Mesenchymal stem cell (in vitro differentiated cells and primary cell): ENCODE data around the gene TMEM45B.
"Not testable (repeated sequence)": the region's sequence is repeated elsewhere in the genome, so short reads cannot be mapped to it uniquely, and the experiment has no call there.

Experiments
- DNase-seq: peaks from one replicate; pipeline ENCODE4 v3.0.0-alpha.2; 2013
- H2AFZ ChIP-seq: one replicate; pipeline ENCODE4 v1.6.1; 2013; ENCODE audit warnings: low read depth, mild to moderate bottlenecking, control low read depth, inconsistent platforms, low read length, moderate library complexity
- H2AK5ac ChIP-seq: 2 replicates; pipeline ENCODE4 v1.6.1; 2013; ENCODE audit warnings: low read length, moderate library complexity, mild to moderate bottlenecking, inconsistent platforms; ENCODE audit not compliant: severe bottlenecking
- H2BK120ac ChIP-seq: one replicate; pipeline ENCODE4 v1.6.1; 2013; ENCODE audit warnings: low read depth, mild to moderate bottlenecking, inconsistent platforms, low read length, moderate library complexity
- H2BK12ac ChIP-seq, 2 experiments: one replicate each; pipeline ENCODE4 v1.6.1; 2013; ENCODE audit warnings: inconsistent platforms in 2 of 2, low read length in 2 of 2, mild to moderate bottlenecking in 2 of 2, moderate library complexity in 2 of 2, control low read depth in 1 of 2
- H2BK15ac ChIP-seq: one replicate; pipeline ENCODE4 v1.6.1; 2013; ENCODE audit warnings: mild to moderate bottlenecking, low read depth, inconsistent platforms; ENCODE audit not compliant: poor library complexity, severe bottlenecking
- H2BK5ac ChIP-seq: 2 replicates; pipeline ENCODE4 v1.6.1; 2013; ENCODE audit warnings: low read depth, mild to moderate bottlenecking, low read length, control low read depth, inconsistent platforms; ENCODE audit not compliant: poor library complexity, severe bottlenecking
- H3K14ac ChIP-seq, 2 experiments: one replicate each; pipeline ENCODE4 v1.6.1; 2013; ENCODE audit warnings: inconsistent platforms in 2 of 2, low read length in 2 of 2, control low read depth in 1 of 2, mild to moderate bottlenecking in 1 of 2, moderate library complexity in 1 of 2
- H3K18ac ChIP-seq, 2 experiments: one replicate each; pipeline ENCODE4 v1.6.1; 2013; ENCODE audit warnings: inconsistent platforms in 2 of 2, low read length in 2 of 2, control low read depth in 1 of 2, low read depth in 1 of 2, mild to moderate bottlenecking in 1 of 2
- H3K23ac ChIP-seq, 2 experiments: one replicate each; pipeline ENCODE4 v1.6.1; 2013; ENCODE audit warnings: inconsistent platforms in 2 of 2, low read length in 2 of 2, mild to moderate bottlenecking in 2 of 2, moderate library complexity in 2 of 2, control low read depth in 1 of 2
- H3K27ac ChIP-seq: 2 replicates; pipeline ENCODE4 v1.5.1; 2013; ENCODE audit warnings: mild to moderate bottlenecking, moderate library complexity, low read length, control low read depth, inconsistent platforms; ENCODE audit not compliant: poor library complexity, severe bottlenecking
- H3K27me3 ChIP-seq, 2 experiments: 2 replicates each; pipeline versions ENCODE4 v1.6.1 to v1.7.0; 2013; ENCODE audit warnings: low read length in 2 of 2, mild to moderate bottlenecking in 2 of 2, moderate library complexity in 2 of 2, control low read depth in 1 of 2, inconsistent platforms in 1 of 2; ENCODE audit not compliant: control insufficient read depth in 1 of 2, insufficient read depth in 1 of 2
- H3K36me3 ChIP-seq, 2 experiments: 2 replicates each; pipeline versions ENCODE4 v1.6.1 to v1.7.0; 2013; ENCODE audit warnings: low read length in 2 of 2, control low read depth in 1 of 2, inconsistent platforms in 1 of 2, low read depth in 1 of 2, mild to moderate bottlenecking in 1 of 2; ENCODE audit not compliant: insufficient read depth in 2 of 2, control insufficient read depth in 1 of 2
- H3K4ac ChIP-seq, 2 experiments: one replicate each; pipeline ENCODE4 v1.6.1; 2013; ENCODE audit warnings: inconsistent platforms in 2 of 2, low read length in 2 of 2, mild to moderate bottlenecking in 2 of 2, moderate library complexity in 2 of 2, control low read depth in 1 of 2, low read depth in 1 of 2
- H3K4me1 ChIP-seq: 2 replicates; pipeline ENCODE4 v1.6.1; 2013; ENCODE audit warnings: low read depth, low read length, control low read depth; ENCODE audit not compliant: control insufficient read depth, insufficient read depth
- H3K4me2 ChIP-seq: 2 replicates; pipeline ENCODE4 v1.6.1; 2013; ENCODE audit warnings: low read length, mild to moderate bottlenecking, inconsistent platforms; ENCODE audit not compliant: poor library complexity, severe bottlenecking
- H3K4me3 ChIP-seq, 2 experiments: 2 replicates each; pipeline versions ENCODE4 v1.5.1 to v1.7.0; 2013; ENCODE audit warnings: low read length in 2 of 2, mild to moderate bottlenecking in 2 of 2, control low read depth in 1 of 2, low read depth in 1 of 2; ENCODE audit not compliant: insufficient read depth in 1 of 2
- H3K79me1 ChIP-seq: replicated peaks from 2 replicates; pipeline ENCODE4 v1.6.1; 2013; ENCODE audit warnings: mild to moderate bottlenecking, control low read depth, low read length, inconsistent platforms; ENCODE audit not compliant: poor library complexity, severe bottlenecking
- H3K9ac ChIP-seq: 2 replicates; pipeline ENCODE4 v1.7.0; 2013; ENCODE audit warnings: mild to moderate bottlenecking, low read length, moderate library complexity
- H3K9me3 ChIP-seq: 2 replicates; pipeline ENCODE4 v1.7.0; 2013; ENCODE audit warnings: mild to moderate bottlenecking, low read length; ENCODE audit not compliant: control insufficient read depth
- H4K8ac ChIP-seq: one replicate; pipeline ENCODE4 v1.6.1; 2013; ENCODE audit warnings: inconsistent platforms, mild to moderate bottlenecking, low read length, moderate library complexity
- H4K91ac ChIP-seq: one replicate; pipeline ENCODE4 v1.6.1; 2013; ENCODE audit warnings: mild to moderate bottlenecking, low read length, inconsistent platforms
- WGBS: methylation state at CpG from one replicate; pipeline ENCODE4 v1.1.7; 2013; ENCODE audit warnings: mixed read lengths; 5-methylcytosine and 5-hydroxymethylcytosine counted together

TMEM45B gene

GRCh38 chr11:129779342-129779741 is 36.3 kb upstream of the TMEM45B start:
- Histone ChIP-seq H3K18ac (no peak overlapping the region), H3K27me3 (peaks cover 15 to 22% of the 10 kb centered on the region in 2 experiments), H3K9ac (no peak overlapping the region), H3K4ac (no peak overlapping the region), H3K23ac (no peak overlapping the region), H3K14ac (no peak overlapping the region), H3K4me2 (peak overlapping the region; percentile 5), H3K79me1 (no peaks in the 10 kb centered on the region), H3K4me1 (peaks cover 1% of the 10 kb centered on the region), H3K9me3 (no peaks in the 10 kb centered on the region), H2BK12ac (no peak overlapping the region), H2AK5ac (no peak overlapping the region), H2BK5ac (no peak overlapping the region), H3K36me3 (no peaks in the 10 kb centered on the region), H4K91ac (no peak overlapping the region), H3K4me3 (no peak overlapping the region), H4K8ac (no peak overlapping the region), H2BK15ac (no peak overlapping the region), H2AFZ (no peak overlapping the region), H3K27ac (no peak overlapping the region), H2BK120ac (no peak overlapping the region)
- 62% methylated on average over 1 of the region's 3 CpGs for WGBS
- no peak for DNase-seq

- Histone ChIP-seq H3K27ac (no peak overlapping the region), H3K36me3 (no peaks in the 10 kb centered on the region), H3K79me1 (no peaks in the 10 kb centered on the region), H2AK5ac (no peak overlapping the region), H2BK5ac (no peak overlapping the region), H2AFZ (no peak overlapping the region), H2BK15ac (no peak overlapping the region), H3K4me2 (no peak overlapping the region), H3K18ac (no peak overlapping the region), H3K9me3 (no peaks in the 10 kb centered on the region), H2BK12ac (no peak overlapping the region), H3K14ac (no peak overlapping the region), H3K4ac (no peak overlapping the region), H2BK120ac (no peak overlapping the region), H4K91ac (no peak overlapping the region), H4K8ac (no peak overlapping the region), H3K4me3 (no peak overlapping the region), H3K23ac (no peak overlapping the region), H3K27me3 (peaks cover 4 to 12% of the 10 kb centered on the region in 2 experiments), H3K9ac (no peak overlapping the region), H3K4me1 (no peaks in the 10 kb centered on the region)
- WGBS: 77% methylated on average over 2 of the region's 3 CpGs
- DNase-seq: no peak
Measured at GRCh38 chr11:129785383-129786111, 30.1 kb upstream of the TMEM45B start.

- not testable (repeated sequence) for H2BK120ac ChIP-seq, H3K4me2 ChIP-seq, H3K9ac ChIP-seq, H3K27ac ChIP-seq, H3K4me1 ChIP-seq, H4K8ac ChIP-seq, H2AK5ac ChIP-seq, H2BK15ac ChIP-seq, H2AFZ ChIP-seq, H2BK5ac ChIP-seq, H3K9me3 ChIP-seq, H3K23ac ChIP-seq, H3K4ac ChIP-seq, DNase-seq, H3K79me1 ChIP-seq, H3K4me3 ChIP-seq, H4K91ac ChIP-seq, H3K14ac ChIP-seq, H3K18ac ChIP-seq, H2BK12ac ChIP-seq, H3K36me3 ChIP-seq
- H3K27me3 ChIP-seq: peaks cover 4 to 12% of the 10 kb centered on the region in 2 experiments
- WGBS: 76% methylated on average over 2 of the region's 2 CpGs
Measured at GRCh38 chr11:129786112-129786416, 29.6 kb upstream of the TMEM45B start.

- H3K9ac ChIP-seq: no peak overlapping the region
Measured at GRCh38 chr11:129787532-129788155, 28.0 kb upstream of the TMEM45B start.

More at GRCh38 chr11:129787532-129788155, 28.0 kb upstream of the TMEM45B start:
- no peak overlapping the region for H3K27ac ChIP-seq
- H3K79me1 ChIP-seq: no peaks in the 10 kb centered on the region
- H3K36me3 ChIP-seq: no peaks in the 10 kb centered on the region
- H4K91ac ChIP-seq: no peak overlapping the region
- no peak overlapping the region for H3K4me3 ChIP-seq
- H3K4me2 ChIP-seq: no peak overlapping the region
- no peaks in the 10 kb centered on the region for H3K4me1 ChIP-seq
- no peak overlapping the region for H2BK12ac ChIP-seq
- H3K9me3 ChIP-seq: no peaks in the 10 kb centered on the region
- 66% methylated on average over 2 of the region's 2 CpGs for WGBS
- H2AK5ac ChIP-seq: no peak overlapping the region
- no peak for DNase-seq
- no peak overlapping the region for H2AFZ ChIP-seq
- H3K4ac ChIP-seq: no peak overlapping the region
- H3K27me3 ChIP-seq: peaks cover 6 to 12% of the 10 kb centered on the region in 2 experiments
- no peak overlapping the region for H2BK15ac ChIP-seq
- no peak overlapping the region for H3K23ac ChIP-seq
- H4K8ac ChIP-seq: no peak overlapping the region
- H3K18ac ChIP-seq: no peak overlapping the region
- H2BK5ac ChIP-seq: no peak overlapping the region
- no peak overlapping the region for H3K14ac ChIP-seq
- no peak overlapping the region for H2BK120ac ChIP-seq
